OCI-LY1 (cell line): ENCODE measurements around the gene PTGIS.

Experiments
- H2AFZ ChIP-seq: fragments of 200-600 bp; sonication (generic), shearing (Covaris generic); 2 replicates; pipeline ENCODE4 v1.6.0; 2014; ENCODE audit warnings: antibody characterized with exemption, mild to moderate bottlenecking, low read length
- H3F3A ChIP-seq: fragments of 200-600 bp; sonication (generic), shearing (Covaris generic); 2 replicates; pipeline ENCODE4 v1.6.0; 2014; ENCODE audit warnings: mild to moderate bottlenecking, antibody characterized with exemption, low read length, moderate library complexity; ENCODE audit not compliant: insufficient read depth
- H3K27ac ChIP-seq: fragments of 200-600 bp; sonication (generic); 2 replicates; pipeline ENCODE4 v1.5.1; 2014; ENCODE audit warnings: low read length, mixed run types, mild to moderate bottlenecking, low read depth; ENCODE audit not compliant: poor library complexity, severe bottlenecking
- H3K27me3 ChIP-seq: fragments of 200-600 bp; sonication (generic); 2 replicates; pipeline ENCODE4 v1.6.0; 2014; ENCODE audit warnings: antibody characterized with exemption, mild to moderate bottlenecking, low read length, moderate library complexity; ENCODE audit not compliant: insufficient read depth
- H3K36me3 ChIP-seq: fragments of 200-600 bp; sonication (generic); 2 replicates; pipeline ENCODE4 v1.6.1; 2014; ENCODE audit warnings: mild to moderate bottlenecking, antibody characterized with exemption, low read length, moderate library complexity, mixed read lengths; ENCODE audit not compliant: insufficient read depth
- H3K4me1 ChIP-seq: fragments of 200-600 bp; sonication (generic); 2 replicates; pipeline ENCODE4 v1.5.1; 2014; ENCODE audit warnings: mild to moderate bottlenecking, low read length, moderate library complexity; ENCODE audit not compliant: insufficient read depth, severe bottlenecking
- H3K4me2 ChIP-seq: fragments of 200-600 bp; sonication (generic), shearing (Covaris generic); 2 replicates; pipeline ENCODE4 v1.6.1; 2014; ENCODE audit warnings: low read length
- H3K4me3 ChIP-seq: fragments of 200-600 bp; sonication (generic); 2 replicates; pipeline ENCODE4 v1.5.1; 2014; ENCODE audit warnings: low read length, low read depth, mild to moderate bottlenecking, mixed read lengths; ENCODE audit not compliant: poor library complexity, severe bottlenecking
- H3K79me2 ChIP-seq: fragments of 200-600 bp; shearing (Covaris generic); 2 replicates; pipeline ENCODE4 v1.6.1; 2016; ENCODE audit warnings: mixed run types, low read length, mixed read lengths; ENCODE audit not compliant: insufficient read depth
- H3K9ac ChIP-seq: fragments of 200-600 bp; sonication (generic), shearing (Covaris generic); 2 replicates; pipeline ENCODE4 v1.6.1; 2014; ENCODE audit warnings: mild to moderate bottlenecking, low read length, mixed read lengths
- H3K9me2 ChIP-seq: fragments of 200-600 bp; sonication (generic), shearing (Covaris generic); 2 replicates; pipeline ENCODE4 v1.6.1; 2014; ENCODE audit warnings: low read depth, mild to moderate bottlenecking, low read length, mixed read lengths
- H3K9me3 ChIP-seq: fragments of 200-600 bp; shearing (Covaris generic); 2 replicates; pipeline ENCODE4 v1.6.1; 2014; ENCODE audit warnings: low read length, mixed read lengths
- H4K20me1 ChIP-seq: fragments of 200-600 bp; sonication (generic), shearing (Covaris generic); 2 replicates; pipeline ENCODE4 v1.6.0; 2016; ENCODE audit warnings: mild to moderate bottlenecking, low read length; ENCODE audit not compliant: insufficient read depth
- CTCF ChIP-seq: fragments of 200-600 bp; sonication (generic), shearing (Covaris generic); IDR thresholded peaks from 2 replicates; pipeline ENCODE4 v1.5.1; 2017; ENCODE audit warnings: mild to moderate bottlenecking, antibody characterized with exemption, low read length, moderate library complexity, mixed read lengths
- EZH2 ChIP-seq: fragments of 200-600 bp; sonication (generic), shearing (Covaris generic); IDR thresholded peaks from 2 replicates; pipeline ENCODE4 v1.8.0; 2017; ENCODE audit warnings: borderline replicate concordance, mixed run types, mild to moderate bottlenecking, antibody characterized with exemption, low read length, moderate library complexity, mixed read lengths

PTGIS gene

GRCh38 chr20:49560646-49561045 is 7.3 kb downstream of the PTGIS start:
- H3F3A ChIP-seq, result no peaks in the 10 kb centered on the region
- H3K4me2 ChIP-seq, result no peak overlapping the region
- no peak overlapping the region for H3K9ac ChIP-seq

GRCh38 chr20:49560186-49560585 is 7.8 kb downstream of the PTGIS start:
- no peak overlapping the region for H2AFZ ChIP-seq
- no peaks in the 10 kb centered on the region; the same call in 1 of the 2 replicates for H3K36me3 ChIP-seq
- no peaks in the 10 kb centered on the region for H3F3A ChIP-seq
- H3K27me3 ChIP-seq, result peaks cover 5% of the 10 kb centered on the region; the same call in 1 of the 2 replicates
- no peaks in the 10 kb centered on the region for H4K20me1 ChIP-seq
- no peak overlapping the region for H3K27ac ChIP-seq
- H3K9me3 ChIP-seq, result peaks cover 7% of the 10 kb centered on the region; the same call in 1 of the 2 replicates
- no peak overlapping the region for H3K4me2 ChIP-seq
- no peak overlapping the region for H3K4me3 ChIP-seq
- no peaks in the 10 kb centered on the region for H3K79me2 ChIP-seq
- no peaks in the 10 kb centered on the region for H3K4me1 ChIP-seq
- H3K9ac ChIP-seq, result no peak overlapping the region
- no peaks in the 10 kb centered on the region for H3K9me2 ChIP-seq
- TF ChIP-seq CTCF (no peak), EZH2 (no peak)

More at GRCh38 chr20:49560646-49561045, 7.3 kb downstream of the PTGIS start:
- H3K36me3 ChIP-seq, result no peaks in the 10 kb centered on the region; the same call in 1 of the 2 replicates
- H4K20me1 ChIP-seq, result no peaks in the 10 kb centered on the region
- no peak overlapping the region for H2AFZ ChIP-seq
- TF ChIP-seq CTCF (no peak), EZH2 (no peak)
- peaks cover 5% of the 10 kb centered on the region; the same call in 1 of the 2 replicates for H3K27me3 ChIP-seq
- H3K4me1 ChIP-seq, result no peaks in the 10 kb centered on the region
- H3K27ac ChIP-seq, result no peak overlapping the region
- H3K9me3 ChIP-seq, result peaks cover 6% of the 10 kb centered on the region; the same call in 1 of the 2 replicates
- H3K79me2 ChIP-seq, result no peaks in the 10 kb centered on the region
- H3K9me2 ChIP-seq, result no peaks in the 10 kb centered on the region
- no peak overlapping the region for H3K4me3 ChIP-seq

GRCh38 chr20:49559411-49560081 is 8.4 kb downstream of the PTGIS start:
- Histone ChIP-seq H3K9me2 (no peaks in the 10 kb centered on the region), H3K4me2 (no peak overlapping the region), H3K4me1 (no peaks in the 10 kb centered on the region), H3K27me3 (peaks cover 5% of the 10 kb centered on the region; the same call in 1 of the 2 replicates), H3K27ac (no peak overlapping the region), H3K79me2 (no peaks in the 10 kb centered on the region), H3K9me3 (peaks cover 7% of the 10 kb centered on the region; the same call in 1 of the 2 replicates), H3K4me3 (no peak overlapping the region), H3F3A (no peaks in the 10 kb centered on the region), H3K36me3 (no peaks in the 10 kb centered on the region; the same call in 1 of the 2 replicates), H4K20me1 (no peaks in the 10 kb centered on the region), H3K9ac (no peak overlapping the region), H2AFZ (no peak overlapping the region)
- TF ChIP-seq CTCF (no peak), EZH2 (no peak)
